Tibial artery (tissue), 4 donors: ENCODE results near the gene NPHS1.

ENCODE experiments used
- DNase-seq, 2 donors: peaks; one replicate each; pipeline ENCODE4 v3.0.0-alpha.2; 2019
- H3K27ac ChIP-seq, 2 donors: fragments of 200-600 bp; sonication (generic) in 1 of 2; 1 replicate in 1 of 2; 2 replicates in 1 of 2; pipeline ENCODE4 v1.5.1; 2018 to 2019; ENCODE audit warnings: mild to moderate bottlenecking in 1 of 2
- H3K27me3 ChIP-seq, 2 donors: fragments of 200-600 bp; sonication (generic) in 1 of 2; one replicate each; pipeline versions ENCODE4 v1.5.1 to v1.6.0; 2016 to 2019
- H3K36me3 ChIP-seq, 3 donors: fragments of 200-600 bp; sonication (generic) in 2 of 3; one replicate each; pipeline ENCODE4 v1.5.1; 2016 to 2019; ENCODE audit warnings: mild to moderate bottlenecking in 2 of 3
- H3K4me1 ChIP-seq, 4 donors: fragments of 200-600 bp; sonication (generic) in 2 of 4; 1 replicate in 3 of 4; 2 replicates in 1 of 4; pipeline ENCODE4 v1.5.1; 2016 to 2019
- H3K4me3 ChIP-seq, 2 donors: fragments of 200-600 bp; sonication (generic) in 1 of 2; 1 replicate in 1 of 2; 2 replicates in 1 of 2; pipeline ENCODE4 v1.5.1; 2018 to 2019; ENCODE audit warnings: mild to moderate bottlenecking in 2 of 2
- H3K9me3 ChIP-seq, 3 donors: fragments of 200-600 bp; sonication (generic) in 1 of 3; one replicate each; pipeline ENCODE4 v1.5.1; 2016 to 2019
- intact Hi-C: fragments of 100-400 bp; cut with DNase I; formaldehyde crosslinking; loops from one replicate; pipeline ENCODE4 v1.15.0; 2023; ENCODE audit warnings: low total_unique reads
- TF ChIP-seq, protein P1 (sequence below), 2 experiments: fragments of 200-600 bp in 1 of 2; fragments of 450-650 bp in 1 of 2; IDR thresholded peaks; one replicate each; pipeline ENCODE4 v1.5.1; 2017 to 2019; ENCODE audit warnings: antibody characterized with exemption in 2 of 2, mild to moderate bottlenecking in 1 of 2, moderate library complexity in 1 of 2

NPHS1 gene

DNA sequence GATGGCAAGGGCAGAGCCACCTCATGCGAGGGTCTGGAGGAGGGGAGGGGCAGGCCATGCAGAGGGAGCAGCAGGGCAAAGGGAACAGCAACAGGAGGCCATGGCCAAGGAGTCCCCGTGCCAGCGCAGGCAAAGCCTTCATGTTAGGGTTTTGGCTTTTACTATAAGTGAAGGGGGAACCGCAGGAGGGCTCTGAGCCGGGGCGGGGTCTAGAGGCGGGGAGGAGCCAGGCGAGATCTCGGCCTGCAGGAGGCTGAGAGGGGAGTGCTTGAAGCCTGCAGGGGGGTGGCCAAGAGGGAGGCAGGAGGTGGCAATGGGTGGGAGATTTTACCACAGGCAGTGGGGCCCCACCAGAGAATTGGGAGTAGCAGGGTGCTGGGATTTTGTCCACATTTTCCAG lies 70.7 kb downstream of the NPHS1 start:
- H3K36me3 ChIP-seq, result peaks cover 22 to 92% (median 50%) of the 10 kb centered on the region in 3 donors
- H3K4me3 ChIP-seq, result no peak overlapping the region
- H3K27me3 ChIP-seq, result no peaks in the 10 kb centered on the region
- intact Hi-C loops, result no loop called here
- no peaks in the 10 kb centered on the region for H3K9me3 ChIP-seq
- H3K27ac ChIP-seq, result no peak overlapping the region
- no peak for DNase-seq
- H3K4me1 ChIP-seq, result peaks cover 0 to under 1% (median 0%) of the 10 kb centered on the region in 4 donors
- TF ChIP-seq, protein P1, sequence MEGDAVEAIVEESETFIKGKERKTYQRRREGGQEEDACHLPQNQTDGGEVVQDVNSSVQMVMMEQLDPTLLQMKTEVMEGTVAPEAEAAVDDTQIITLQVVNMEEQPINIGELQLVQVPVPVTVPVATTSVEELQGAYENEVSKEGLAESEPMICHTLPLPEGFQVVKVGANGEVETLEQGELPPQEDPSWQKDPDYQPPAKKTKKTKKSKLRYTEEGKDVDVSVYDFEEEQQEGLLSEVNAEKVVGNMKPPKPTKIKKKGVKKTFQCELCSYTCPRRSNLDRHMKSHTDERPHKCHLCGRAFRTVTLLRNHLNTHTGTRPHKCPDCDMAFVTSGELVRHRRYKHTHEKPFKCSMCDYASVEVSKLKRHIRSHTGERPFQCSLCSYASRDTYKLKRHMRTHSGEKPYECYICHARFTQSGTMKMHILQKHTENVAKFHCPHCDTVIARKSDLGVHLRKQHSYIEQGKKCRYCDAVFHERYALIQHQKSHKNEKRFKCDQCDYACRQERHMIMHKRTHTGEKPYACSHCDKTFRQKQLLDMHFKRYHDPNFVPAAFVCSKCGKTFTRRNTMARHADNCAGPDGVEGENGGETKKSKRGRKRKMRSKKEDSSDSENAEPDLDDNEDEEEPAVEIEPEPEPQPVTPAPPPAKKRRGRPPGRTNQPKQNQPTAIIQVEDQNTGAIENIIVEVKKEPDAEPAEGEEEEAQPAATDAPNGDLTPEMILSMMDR (IDR thresholded peaks at IDR 0.05), result no peak

DNA sequence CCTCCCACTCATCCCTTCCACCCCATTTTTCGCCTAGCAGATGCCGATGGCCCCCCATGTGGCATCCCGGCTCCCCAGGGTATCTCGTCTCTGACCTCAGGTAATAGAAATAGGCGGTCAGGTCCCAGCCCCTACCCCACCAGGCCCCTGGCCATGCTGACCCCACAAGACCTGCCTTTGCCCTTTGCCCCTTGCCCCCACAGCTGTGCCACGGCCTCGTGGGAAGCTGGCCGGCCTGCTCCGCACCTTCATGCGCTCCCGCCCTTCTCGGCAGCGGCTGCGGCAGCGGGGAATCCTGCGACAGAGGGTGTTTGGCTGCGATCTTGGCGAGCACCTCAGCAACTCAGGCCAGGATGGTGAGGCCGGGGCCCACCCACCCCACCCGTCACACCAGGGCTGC lies 71.6 kb downstream of the NPHS1 start:
- Histone ChIP-seq H3K9me3 (no peaks in the 10 kb centered on the region), H3K36me3 (peaks cover 22 to 82% (median 46%) of the 10 kb centered on the region in 3 donors), H3K4me3 (no peak overlapping the region), H3K4me1 (peaks cover 0 to 10% (median 8%) of the 10 kb centered on the region in 4 donors), H3K27me3 (no peaks in the 10 kb centered on the region), H3K27ac (no peak overlapping the region)
- intact Hi-C loops, result no loop called here
- DNase-seq, result no peak
- TF ChIP-seq, protein P1 (IDR thresholded peaks at IDR 0.05), result no peak

DNA sequence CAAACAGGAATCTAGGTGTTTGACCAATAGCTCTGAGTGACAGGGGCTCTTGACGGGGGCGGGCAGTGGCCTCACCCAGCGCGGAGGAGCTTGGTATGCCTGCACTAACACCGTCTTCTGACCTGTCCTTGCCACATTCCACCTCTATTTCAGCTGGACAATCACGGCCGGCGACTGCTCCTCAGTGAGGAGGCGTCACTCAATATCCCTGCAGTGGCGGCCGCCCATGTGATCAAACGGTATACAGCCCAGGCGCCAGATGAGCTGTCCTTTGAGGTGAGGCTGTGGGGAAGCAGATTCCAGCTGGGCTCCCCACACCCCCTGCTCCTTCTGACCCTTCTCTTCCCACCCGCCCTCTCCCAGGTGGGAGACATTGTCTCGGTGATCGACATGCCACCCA lies 72.2 kb downstream of the NPHS1 start:
- Histone ChIP-seq H3K4me3 (no peak overlapping the region), H3K4me1 (peaks cover 0 to 12% (median 9%) of the 10 kb centered on the region in 4 donors), H3K9me3 (no peaks in the 10 kb centered on the region), H3K27ac (no peak overlapping the region), H3K27me3 (no peaks in the 10 kb centered on the region), H3K36me3 (peaks cover 22 to 76% (median 40%) of the 10 kb centered on the region in 3 donors)
- TF ChIP-seq, protein P1 (IDR thresholded peaks at IDR 0.05), result no peak
- intact Hi-C loops, result no loop called here
- DNase-seq, result no peak

DNA sequence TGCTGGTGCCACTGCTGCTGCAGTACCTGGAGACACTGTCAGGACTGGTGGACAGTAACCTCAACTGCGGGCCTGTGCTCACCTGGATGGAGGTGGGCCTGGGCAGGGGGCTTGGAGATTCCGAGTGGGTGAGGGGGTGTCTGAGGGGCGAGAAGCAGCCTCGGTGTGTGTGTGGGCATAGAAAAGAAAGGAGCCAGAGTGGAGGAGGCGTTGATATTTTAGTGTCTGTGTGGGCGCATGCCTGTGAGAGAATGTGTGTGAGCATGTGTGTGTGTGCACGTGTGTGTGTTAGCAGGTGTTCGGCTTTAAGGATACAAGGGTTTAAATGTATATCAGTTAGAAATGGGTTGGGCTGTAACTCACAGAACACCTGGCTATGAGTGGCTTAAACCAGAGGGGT lies 73.3 kb downstream of the NPHS1 start:
- intact Hi-C loops, result no loop called here
- no peak for DNase-seq

DNA sequence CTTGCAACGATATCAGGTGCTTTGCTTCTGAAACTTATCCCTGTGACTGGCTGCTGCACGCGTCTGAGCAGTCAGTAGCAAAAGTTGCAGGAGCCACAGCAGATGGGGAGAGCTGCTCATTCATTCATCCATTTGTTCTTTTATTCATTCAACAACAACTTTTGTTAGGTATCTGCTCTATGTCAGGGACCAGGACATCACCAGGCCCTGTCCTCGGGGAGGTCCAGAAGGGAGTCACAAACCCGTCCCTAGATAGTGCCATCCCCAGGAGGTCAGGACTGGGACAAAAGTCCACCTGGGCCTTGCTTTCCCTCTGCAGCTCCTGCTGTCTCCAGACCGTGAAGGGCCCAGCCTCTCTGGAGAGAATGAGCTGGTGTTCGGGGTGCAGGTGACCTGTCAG lies 74.3 kb downstream of the NPHS1 start:
- Histone ChIP-seq H3K4me3 (no peak overlapping the region), H3K9me3 (no peaks in the 10 kb centered on the region), H3K27me3 (no peaks in the 10 kb centered on the region), H3K27ac (no peak overlapping the region), H3K4me1 (peaks cover 0 to 19% (median 15%) of the 10 kb centered on the region in 4 donors), H3K36me3 (peaks cover 22 to 56% (median 36%) of the 10 kb centered on the region in 3 donors)
- DNase-seq, result no peak
- intact Hi-C loops, result no loop called here
- TF ChIP-seq, protein P1 (IDR thresholded peaks at IDR 0.05), result no peak

More for the DNA sequence above, 73.3 kb downstream of the NPHS1 start:
- no peak overlapping the region for H3K27ac ChIP-seq
- TF ChIP-seq, protein P1 (IDR thresholded peaks at IDR 0.05), result no peak
- H3K4me3 ChIP-seq, result no peak overlapping the region
- H3K27me3 ChIP-seq, result no peaks in the 10 kb centered on the region
- peaks cover 0 to 19% (median 15%) of the 10 kb centered on the region in 4 donors for H3K4me1 ChIP-seq
- no peaks in the 10 kb centered on the region for H3K9me3 ChIP-seq
- peaks cover 22 to 66% (median 36%) of the 10 kb centered on the region in 3 donors for H3K36me3 ChIP-seq
